Activated T-helper 1 cell treated with anti-CD3 and anti-CD28 coated beads, Interleukin-12 subunit alpha, Interleukin-12 subunit beta, Interleukin-2, Interleukin-4 antibody, amounts not matched to agents 30 ng/mL and 10 ng/mL and 1 ng/mL, durations not matched to agents 14 hours and 24 hours and 36 hours (primary cell): Measurements from ENCODE around the gene ELMO3. TPM values are rescaled to one million over a fixed set of nuclear protein-coding genes. Genes with fewer than 3 reads are reported as not detected.

Source experiments
- DNase-seq: peaks from one replicate; pipeline ENCODE4 v3.0.0; 2021; ENCODE audit warnings: low spot score
- H3K27ac Mint-ChIP-seq: one replicate; pipeline ENCODE4 v1.8.0; 2021; ENCODE audit warnings: mild to moderate bottlenecking, mixed read lengths
- H3K27me3 Mint-ChIP-seq: one replicate; pipeline ENCODE4 v1.8.0; 2022; ENCODE audit warnings: mild to moderate bottlenecking, moderate library complexity, mixed read lengths; ENCODE audit not compliant: insufficient read depth
- H3K36me3 Mint-ChIP-seq: one replicate; pipeline ENCODE4 v1.8.0; 2021; ENCODE audit warnings: low read depth, mixed read lengths
- H3K4me1 Mint-ChIP-seq: one replicate; pipeline ENCODE4 v1.8.0; 2021; ENCODE audit warnings: low read depth, mixed read lengths
- H3K4me3 Mint-ChIP-seq: one replicate; pipeline ENCODE4 v1.8.0; 2021; ENCODE audit warnings: mild to moderate bottlenecking, moderate library complexity, mixed read lengths
- H3K9me3 Mint-ChIP-seq: one replicate; pipeline ENCODE4 v1.8.0; 2021; ENCODE audit warnings: mixed read lengths
- intact Hi-C: fragments of 100-400 bp; cut with micrococcal nuclease; formaldehyde crosslinking; loops from one replicate; pipeline ENCODE4 v1.15.1; 2024
- total RNA-seq: library from RNA; stranded (reverse); gene quantifications from 2 replicates; pipeline ENCODE4 v1.2.3, GENCODE V29; 2022

Gene ELMO3
- total RNA-seq, 1 donor from 2014 or later: 8.5 TPM

GRCh38 chr16:67210069-67210937 lies 11.4 kb downstream of the ELMO3 start:
- no peaks in the 10 kb centered on the region for H3K9me3 Mint-ChIP-seq
- no peak for DNase-seq
- no peak overlapping the region for H3K27ac Mint-ChIP-seq
- intact Hi-C loops: no loop called here
- H3K4me1 Mint-ChIP-seq: no peaks in the 10 kb centered on the region
- no peak overlapping the region for H3K4me3 Mint-ChIP-seq
- H3K27me3 Mint-ChIP-seq: no peaks in the 10 kb centered on the region
- peaks cover 6% of the 10 kb centered on the region for H3K36me3 Mint-ChIP-seq

- Mint-ChIP-seq H3K4me3 (no peak overlapping the region), H3K27ac (no peak overlapping the region), H3K9me3 (no peaks in the 10 kb centered on the region)
These were observed 12.7 kb downstream of the ELMO3 start for GRCh38 chr16:67211674-67212073.

GRCh38 chr16:67212766-67213165 lies 13.8 kb downstream of the ELMO3 start:
- Mint-ChIP-seq H3K4me1 (peaks cover 18% of the 10 kb centered on the region), H3K4me3 (no peak overlapping the region), H3K36me3 (peaks cover 5% of the 10 kb centered on the region), H3K27me3 (peaks cover 11% of the 10 kb centered on the region), H3K9me3 (no peaks in the 10 kb centered on the region), H3K27ac (no peak overlapping the region)
- no peak for DNase-seq
- intact Hi-C loops: no loop called here

More at GRCh38 chr16:67211674-67212073, 12.7 kb downstream of the ELMO3 start:
- intact Hi-C loops: no loop called here
- H3K36me3 Mint-ChIP-seq: peaks cover 1% of the 10 kb centered on the region
- H3K27me3 Mint-ChIP-seq: peaks cover 7% of the 10 kb centered on the region
- no peak for DNase-seq
- peaks cover 9% of the 10 kb centered on the region for H3K4me1 Mint-ChIP-seq

- Mint-ChIP-seq H3K36me3 (peaks cover 5% of the 10 kb centered on the region), H3K27ac (no peak overlapping the region)
These were observed 14.5 kb downstream of the ELMO3 start for GRCh38 chr16:67213197-67214019.

GRCh38 chr16:67215706-67216105 lies 16.8 kb downstream of the ELMO3 start:
- Mint-ChIP-seq H3K27ac (no peak overlapping the region), H3K9me3 (no peaks in the 10 kb centered on the region), H3K4me1 (peaks cover 20% of the 10 kb centered on the region), H3K36me3 (peaks cover 5% of the 10 kb centered on the region), H3K27me3 (peaks cover 11% of the 10 kb centered on the region), H3K4me3 (no peak overlapping the region)
- intact Hi-C loops: no loop called here
- no peak for DNase-seq

More at GRCh38 chr16:67213197-67214019, 14.5 kb downstream of the ELMO3 start:
- DNase-seq: no peak
- peaks cover 11% of the 10 kb centered on the region for H3K27me3 Mint-ChIP-seq
- no peak overlapping the region for H3K4me3 Mint-ChIP-seq
- H3K9me3 Mint-ChIP-seq: no peaks in the 10 kb centered on the region
- H3K4me1 Mint-ChIP-seq: peaks cover 20% of the 10 kb centered on the region
- intact Hi-C loops: no loop called here

GRCh38 chr16:67216612-67217490 lies 17.9 kb downstream of the ELMO3 start:
- Mint-ChIP-seq H3K4me1 (peaks cover 20% of the 10 kb centered on the region), H3K9me3 (no peaks in the 10 kb centered on the region), H3K4me3 (no peak overlapping the region), H3K36me3 (peaks cover 5% of the 10 kb centered on the region), H3K27ac (no peak overlapping the region), H3K27me3 (peaks cover 11% of the 10 kb centered on the region)
- intact Hi-C loops: no loop called here
- no peak for DNase-seq

GRCh38 chr16:67223992-67224391 lies 25.1 kb downstream of the ELMO3 start:
- intact Hi-C loops: no loop called here
- H3K9me3 Mint-ChIP-seq: no peaks in the 10 kb centered on the region
- no peak overlapping the region for H3K4me3 Mint-ChIP-seq
- peaks cover 14% of the 10 kb centered on the region for H3K36me3 Mint-ChIP-seq
- no peak for DNase-seq
- H3K27me3 Mint-ChIP-seq: no peaks in the 10 kb centered on the region
- H3K27ac Mint-ChIP-seq: peak overlapping the region; percentile 11
- H3K4me1 Mint-ChIP-seq: peaks cover 43% of the 10 kb centered on the region

GRCh38 chr16:67226295-67226803 lies 27.4 kb downstream of the ELMO3 start:
- intact Hi-C loops: loop anchor here (1.0 to 5.0 kb wide), 7 partner anchors 10 to 620 kb away; partner anchors contain the start of genes ACD, E2F4, NUTF2 and PARD6A
- Mint-ChIP-seq H3K27ac (peak overlapping the region; percentile 94), H3K36me3 (peaks cover 27% of the 10 kb centered on the region), H3K4me3 (peak overlapping the region; percentile 98), H3K9me3 (no peaks in the 10 kb centered on the region), H3K4me1 (peaks cover 43% of the 10 kb centered on the region), H3K27me3 (no peaks in the 10 kb centered on the region)
- no peak for DNase-seq

GRCh38 chr16:67226804-67227566 lies 28.1 kb downstream of the ELMO3 start, which contains the start of gene TMEM208:
Gene TMEM208 (plus strand): TSS chr16:67227130. CDS start chr16:67227219, 89 bp downstream.
- H3K27me3 Mint-ChIP-seq: no peaks in the 10 kb centered on the region

GRCh38 chr16:67227567-67227921 lies 28.6 kb downstream of the ELMO3 start:
- intact Hi-C loops: loop anchor here (1.0 to 5.0 kb wide), 5 partner anchors 17 to 435 kb away; partner anchors contain the start of genes ACD, ATP6V0D1, MATCAP1 and PARD6A
- peak overlapping the region; percentile 94 for H3K27ac Mint-ChIP-seq
- no peaks in the 10 kb centered on the region for H3K27me3 Mint-ChIP-seq
- peak overlapping the region; percentile 98 for H3K4me3 Mint-ChIP-seq
- peaks cover 43% of the 10 kb centered on the region for H3K4me1 Mint-ChIP-seq
- no peak for DNase-seq
- peaks cover 27% of the 10 kb centered on the region for H3K36me3 Mint-ChIP-seq
- H3K9me3 Mint-ChIP-seq: no peaks in the 10 kb centered on the region

More at GRCh38 chr16:67226804-67227566, 28.1 kb downstream of the ELMO3 start, which contains the start of gene TMEM208:
- intact Hi-C loops: loop anchor here (1.0 to 5.0 kb wide), 10 partner anchors 9 to 619 kb away; partner anchors contain the start of genes ACD, ATP6V0D1, E2F4 and MATCAP1
- H3K27ac Mint-ChIP-seq: peak within 1 kb of the TSS; percentile 94
- H3K4me1 Mint-ChIP-seq: peaks cover 43% of the 10 kb centered on the region
- H3K9me3 Mint-ChIP-seq: no peaks in the 10 kb centered on the region
- H3K36me3 Mint-ChIP-seq: peaks cover 27% of the 10 kb centered on the region
- peak within 1 kb of the TSS; percentile 98 for H3K4me3 Mint-ChIP-seq
- peak; percentile 99 for DNase-seq

- DNase-seq: no peak
- Mint-ChIP-seq H3K36me3 (peaks cover 29% of the 10 kb centered on the region), H3K4me1 (peaks cover 43% of the 10 kb centered on the region), H3K4me3 (peak overlapping the region; percentile 98), H3K27me3 (no peaks in the 10 kb centered on the region), H3K9me3 (no peaks in the 10 kb centered on the region), H3K27ac (peak overlapping the region; percentile 94)
- intact Hi-C loops: loop anchor here (5.0 kb wide), 1 partner anchor 434 kb away; the partner anchor contains the start of genes ACD and PARD6A
These were observed 29.3 kb downstream of the ELMO3 start for GRCh38 chr16:67228034-67228785.
